ENCODE data around the gene PDE4D. TPM values are rescaled to one million over a fixed set of nuclear protein-coding genes. Genes with fewer than 3 reads are reported as not detected.

Gene PDE4D
- total RNA-seq, 1 experiment from 2014 or later = 3.3 TPM

- peaks cover 5% of the 10 kb centered on the region for H3K27me3 Mint-ChIP-seq (ENCODE audit: low read depth)
- DNase-seq (ENCODE audit: low spot score) (no peak), ATAC-seq (no peak)
- H3K9me3 Mint-ChIP-seq = no peaks in the 10 kb centered on the region
- H3K4me3 Mint-ChIP-seq = no peak overlapping the region
- no peaks in the 10 kb centered on the region for H3K36me3 Mint-ChIP-seq
- TF ChIP-seq PREB (CRISPR knock-in tag; IDR thresholded peaks at IDR 0.05; ENCODE audit: borderline replicate concordance) (no peak), ATF3 (CRISPR knock-in tag; conservative IDR thresholded peaks at IDR 0.05) (no peak), E2F4 (CRISPR knock-in tag; IDR thresholded peaks at IDR 0.05; ENCODE audit: borderline replicate concordance, low read depth) (no peak), FOXK1 (CRISPR knock-in tag; IDR thresholded peaks at IDR 0.05) (no peak), ZNF232 (CRISPR knock-in tag; IDR thresholded peaks at IDR 0.05) (no peak), ATF6 (CRISPR knock-in tag; IDR thresholded peaks at IDR 0.05) (no peak), SMAD3 (CRISPR knock-in tag; IDR thresholded peaks at IDR 0.05; ENCODE audit: borderline replicate concordance) (no peak), CDX4 (CRISPR knock-in tag; IDR thresholded peaks at IDR 0.05; ENCODE audit: borderline replicate concordance) (no peak), ZNF532 (CRISPR knock-in tag; IDR thresholded peaks at IDR 0.05; ENCODE audit: borderline replicate concordance) (no peak), ZNF317 (CRISPR knock-in tag; IDR thresholded peaks at IDR 0.05; ENCODE audit: borderline replicate concordance, low read depth) (no peak), ZNF396 (CRISPR knock-in tag; IDR thresholded peaks at IDR 0.05; ENCODE audit: borderline replicate concordance) (no peak), ZNF138 (CRISPR knock-in tag; conservative IDR thresholded peaks at IDR 0.05) (no peak), SMAD4 (CRISPR knock-in tag; IDR thresholded peaks at IDR 0.05) (no peak), ZNF416 (CRISPR knock-in tag; IDR thresholded peaks at IDR 0.05) (no peak), ZNF671 (CRISPR knock-in tag; IDR thresholded peaks at IDR 0.05) (no peak), NFYB (CRISPR knock-in tag; conservative IDR thresholded peaks at IDR 0.05; ENCODE audit: low read depth) (no peak), ETV6 (CRISPR knock-in tag; IDR thresholded peaks at IDR 0.05) (no peak), TCF7 (CRISPR knock-in tag; IDR thresholded peaks at IDR 0.05; ENCODE audit: low read depth) (no peak), ZBTB43 (CRISPR knock-in tag; IDR thresholded peaks at IDR 0.05) (no peak)
- ChIA-PET CTCF (no interaction called here), POLR2A (no interaction called here)
- H3K4me1 Mint-ChIP-seq = peaks cover 10% of the 10 kb centered on the region
- H3K27ac Mint-ChIP-seq = no peak overlapping the region
Measured at GRCh38 chr5:59066367-59067163, 827.0 kb downstream of the PDE4D start.
